ENCODE results near the gene HSD17B8. TPM values are rescaled to one million over a fixed set of nuclear protein-coding genes. Genes with fewer than 3 reads are reported as not detected.

Gene HSD17B8
- polyA plus RNA-seq, 1 of the 3 experiments (the other 2 are of a cell fraction): 37.5 TPM

DNA sequence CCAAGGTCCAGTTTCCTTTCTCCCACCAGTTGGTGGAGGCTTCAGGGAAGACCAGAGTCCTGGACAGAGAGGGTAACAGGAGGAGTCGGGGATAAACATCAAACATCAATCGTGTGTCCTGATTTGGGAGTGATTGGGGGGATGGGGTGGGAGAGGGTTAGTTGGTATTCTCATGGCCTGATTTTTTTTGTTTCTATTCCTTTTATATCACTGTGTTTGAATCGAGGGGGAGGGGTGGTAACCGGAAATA lies 365 bp upstream of the HSD17B8 start:
- no peak for DNase-seq
- 1% methylated on average over 4 of the region's 4 CpGs for WGBS (ENCODE audit: low lambda C conversion rate)
- TF ChIP-seq NRF1 (IDR thresholded peaks at IDR 0.05; ENCODE audit: low read depth, low read length) (no peak), FOXM1 (IDR thresholded peaks at IDR 0.05; ENCODE audit: low read depth) (no peak), USF2 (IDR thresholded peaks at IDR 0.05; ENCODE audit: borderline replicate concordance, low read depth, low read length) (no peak), IRF3 (IDR thresholded peaks at IDR 0.05; ENCODE audit: low read depth, low read length) (no peak), TEAD4 (IDR thresholded peaks at IDR 0.05; ENCODE audit: borderline replicate concordance, insufficient read depth) (no peak), RXRA (IDR thresholded peaks at IDR 0.05; ENCODE audit: borderline replicate concordance, low read depth) (no peak), NFIC (IDR thresholded peaks at IDR 0.05; ENCODE audit: borderline replicate concordance) (no peak), REST (IDR thresholded peaks at IDR 0.05; ENCODE audit: low read depth, low read length) (no peak), RAD21 (IDR thresholded peaks at IDR 0.05; ENCODE audit: low read length) (no peak), ELF1 (IDR thresholded peaks at IDR 0.05) (no peak), JUND (IDR thresholded peaks at IDR 0.05) (no peak), GABPA (IDR thresholded peaks at IDR 0.05; ENCODE audit: low read depth) (no peak), RCOR1 (IDR thresholded peaks at IDR 0.05; ENCODE audit: low read length) (no peak), MEF2A (IDR thresholded peaks at IDR 0.05; ENCODE audit: borderline replicate concordance, low read depth) (no peak), EP300 (IDR thresholded peaks at IDR 0.05; ENCODE audit: borderline replicate concordance in 1 of 2, low read depth in 1 of 2, low read length in 1 of 2) (no peak)
- TF ChIP-seq, protein P1, sequence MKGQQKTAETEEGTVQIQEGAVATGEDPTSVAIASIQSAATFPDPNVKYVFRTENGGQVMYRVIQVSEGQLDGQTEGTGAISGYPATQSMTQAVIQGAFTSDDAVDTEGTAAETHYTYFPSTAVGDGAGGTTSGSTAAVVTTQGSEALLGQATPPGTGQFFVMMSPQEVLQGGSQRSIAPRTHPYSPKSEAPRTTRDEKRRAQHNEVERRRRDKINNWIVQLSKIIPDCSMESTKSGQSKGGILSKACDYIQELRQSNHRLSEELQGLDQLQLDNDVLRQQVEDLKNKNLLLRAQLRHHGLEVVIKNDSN (IDR thresholded peaks at IDR 0.05; ENCODE audit: borderline replicate concordance, low read depth): no peak
- TF ChIP-seq, protein P2, sequence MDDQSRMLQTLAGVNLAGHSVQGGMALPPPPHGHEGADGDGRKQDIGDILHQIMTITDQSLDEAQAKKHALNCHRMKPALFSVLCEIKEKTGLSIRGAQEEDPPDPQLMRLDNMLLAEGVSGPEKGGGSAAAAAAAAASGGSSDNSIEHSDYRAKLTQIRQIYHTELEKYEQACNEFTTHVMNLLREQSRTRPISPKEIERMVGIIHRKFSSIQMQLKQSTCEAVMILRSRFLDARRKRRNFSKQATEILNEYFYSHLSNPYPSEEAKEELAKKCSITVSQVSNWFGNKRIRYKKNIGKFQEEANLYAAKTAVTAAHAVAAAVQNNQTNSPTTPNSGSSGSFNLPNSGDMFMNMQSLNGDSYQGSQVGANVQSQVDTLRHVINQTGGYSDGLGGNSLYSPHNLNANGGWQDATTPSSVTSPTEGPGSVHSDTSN (IDR thresholded peaks at IDR 0.05): no peak
- TF ChIP-seq, protein P3, sequence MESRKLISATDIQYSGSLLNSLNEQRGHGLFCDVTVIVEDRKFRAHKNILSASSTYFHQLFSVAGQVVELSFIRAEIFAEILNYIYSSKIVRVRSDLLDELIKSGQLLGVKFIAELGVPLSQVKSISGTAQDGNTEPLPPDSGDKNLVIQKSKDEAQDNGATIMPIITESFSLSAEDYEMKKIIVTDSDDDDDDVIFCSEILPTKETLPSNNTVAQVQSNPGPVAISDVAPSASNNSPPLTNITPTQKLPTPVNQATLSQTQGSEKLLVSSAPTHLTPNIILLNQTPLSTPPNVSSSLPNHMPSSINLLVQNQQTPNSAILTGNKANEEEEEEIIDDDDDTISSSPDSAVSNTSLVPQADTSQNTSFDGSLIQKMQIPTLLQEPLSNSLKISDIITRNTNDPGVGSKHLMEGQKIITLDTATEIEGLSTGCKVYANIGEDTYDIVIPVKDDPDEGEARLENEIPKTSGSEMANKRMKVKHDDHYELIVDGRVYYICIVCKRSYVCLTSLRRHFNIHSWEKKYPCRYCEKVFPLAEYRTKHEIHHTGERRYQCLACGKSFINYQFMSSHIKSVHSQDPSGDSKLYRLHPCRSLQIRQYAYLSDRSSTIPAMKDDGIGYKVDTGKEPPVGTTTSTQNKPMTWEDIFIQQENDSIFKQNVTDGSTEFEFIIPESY (IDR thresholded peaks at IDR 0.05; ENCODE audit: borderline replicate concordance, low read depth): no peak
- Histone ChIP-seq H3K4me2 (peak overlapping the region; percentile 98; the same call in 1 of the 2 replicates), H3K9ac (no peak overlapping the region), H3K9me2 (no peaks in the 10 kb centered on the region), H3K4me1 (ENCODE audit: control insufficient read depth in 1 of 2, insufficient read depth in 2 of 2, low read depth in 1 of 2, low read length in 1 of 2) (peaks cover 28 to 42% of the 10 kb centered on the region in 2 experiments), H3K9me3 (no peaks in the 10 kb centered on the region), H3F3A (replicated peaks; ENCODE audit: insufficient read depth) (peaks cover 21% of the 10 kb centered on the region), H3K27ac (ENCODE audit: low read depth in 2 of 2, low read length in 1 of 2) (peak overlapping the region; percentile 1 to 2; a peak in 2 of 4 replicates), H3K27me3 (ENCODE audit: insufficient read depth) (no peaks in the 10 kb centered on the region), H2AFZ (ENCODE audit: low read depth) (no peak overlapping the region), H3K36me3 (replicated peaks in 1 of 2; ENCODE audit: control insufficient read depth in 1 of 2, insufficient read depth in 2 of 2, low read length in 1 of 2) (peaks cover 17 to 20% of the 10 kb centered on the region in 2 experiments), H3K79me2 (ENCODE audit: insufficient read depth) (peaks cover 59% of the 10 kb centered on the region), H4K20me1 (ENCODE audit: insufficient read depth) (peaks cover 6% of the 10 kb centered on the region; the same call in 1 of the 2 replicates), H3K4me3 (ENCODE audit: low read depth in 2 of 2, low read length in 1 of 2) (0 out of 4 replicates have a peak overlapping the region, but pooled peaks of 1 of the 2 experiments have one; percentile 78)
- ChIA-PET CTCF (interaction anchor here (1.0 to 2.4 kb wide), 3 partner anchors 8 to 189 kb away, joined by 3 to 16 read pairs (median 4); no protein-coding TSS in a partner anchor), POLR2A (interaction anchor here (1.0 to 1.3 kb wide), 2 partner anchors 44 to 232 kb away, joined by 5 to 7 read pairs; no protein-coding TSS in a partner anchor)

Data from SK-N-SH (cell line).